GM23338 (cell line): ENCODE measurements around the gene REM2. TPM values are rescaled to one million over a fixed set of nuclear protein-coding genes. Genes with fewer than 3 reads are reported as not detected.

Experiments
- ATAC-seq: fragments of 200-7000 bp; cut with Tn5 transposase; 3 replicates; pipeline ENCODE4 v1.9.1; 2020
- DNase-seq: peaks from one replicate; pipeline ENCODE4 v3.0.0-alpha.2; 2015; ENCODE audit warnings: low spot score
- H2AFZ ChIP-seq: fragments of 200-600 bp; sonication (generic); 2 replicates; pipeline ENCODE4 v1.8.0; 2016; ENCODE audit warnings: antibody characterized with exemption, mild to moderate bottlenecking, moderate library complexity
- H3F3A ChIP-seq: fragments of 200-600 bp; sonication (generic); replicated peaks from 2 replicates; pipeline ENCODE4 v1.8.0; 2017; ENCODE audit warnings: antibody characterized with exemption, mixed run types, low read depth
- H3K27ac ChIP-seq: fragments of 200-600 bp; sonication (generic); 2 replicates; pipeline ENCODE4 v1.6.1; 2016; ENCODE audit warnings: low read depth
- H3K27me3 ChIP-seq: fragments of 200-600 bp; sonication (generic); 2 replicates; pipeline ENCODE4 v1.8.0; 2016; ENCODE audit warnings: mild to moderate bottlenecking, mixed run types, moderate library complexity; ENCODE audit not compliant: insufficient read depth
- H3K36me3 ChIP-seq: fragments of 200-600 bp; sonication (generic); 2 replicates; pipeline ENCODE4 v1.8.0; 2016; ENCODE audit warnings: mild to moderate bottlenecking; ENCODE audit not compliant: insufficient read depth
- H3K4me1 ChIP-seq: fragments of 200-600 bp; sonication (generic); 2 replicates; pipeline ENCODE4 v1.8.0; 2016; ENCODE audit warnings: mild to moderate bottlenecking, moderate library complexity; ENCODE audit not compliant: insufficient read depth
- H3K4me2 ChIP-seq: fragments of 200-600 bp; sonication (generic); 2 replicates; pipeline ENCODE4 v1.7.1; 2017; ENCODE audit warnings: mixed run types
- H3K4me3 ChIP-seq: fragments of 200-600 bp; sonication (generic); 2 replicates; pipeline ENCODE4 v1.6.1; 2016; ENCODE audit warnings: mixed run types
- H3K79me2 ChIP-seq: fragments of 200-600 bp; sonication (generic); replicated peaks from 2 replicates; pipeline ENCODE4 v1.8.0; 2017; ENCODE audit warnings: mild to moderate bottlenecking; ENCODE audit not compliant: insufficient read depth
- H3K9me2 ChIP-seq: fragments of 200-600 bp; sonication (generic); 2 replicates; pipeline ENCODE4 v1.8.0; 2017; ENCODE audit not compliant: insufficient read depth
- H4K20me1 ChIP-seq: fragments of 200-600 bp; sonication (generic); replicated peaks from 2 replicates; pipeline ENCODE4 v1.8.0; 2017; ENCODE audit warnings: mild to moderate bottlenecking; ENCODE audit not compliant: insufficient read depth
- H3K27ac Mint-ChIP-seq: 2 replicates; pipeline ENCODE4 v1.8.0; 2020; ENCODE audit warnings: inconsistent platforms, mild to moderate bottlenecking, moderate library complexity, mixed read lengths
- H3K27me3 Mint-ChIP-seq: 3 replicates; pipeline ENCODE4 v1.8.0; 2022; ENCODE audit warnings: low read depth, mild to moderate bottlenecking, moderate library complexity, mixed read lengths, inconsistent platforms; ENCODE audit not compliant: insufficient read depth, poor library complexity
- H3K36me3 Mint-ChIP-seq: 3 replicates; pipeline ENCODE4 v1.8.0; 2021; ENCODE audit warnings: low read depth, mild to moderate bottlenecking, inconsistent platforms, moderate library complexity, mixed read lengths
- H3K4me1 Mint-ChIP-seq: 3 replicates; pipeline ENCODE4 v1.8.0; 2020; ENCODE audit warnings: mild to moderate bottlenecking, inconsistent platforms, mixed read lengths
- H3K4me3 Mint-ChIP-seq: 3 replicates; pipeline ENCODE4 v1.8.0; 2021; ENCODE audit warnings: moderate library complexity, mild to moderate bottlenecking, inconsistent platforms, mixed read lengths
- H3K9me3 Mint-ChIP-seq: 3 replicates; pipeline ENCODE4 v1.8.0; 2020; ENCODE audit warnings: moderate library complexity, mild to moderate bottlenecking, inconsistent platforms, mixed read lengths
- CREB1 ChIP-seq: fragments of 250-450 bp; sonication (Bioruptor Pico); IDR thresholded peaks from 2 replicates; pipeline ENCODE4 v1.5.0; 2020; ENCODE audit warnings: low read depth, mild to moderate bottlenecking, moderate library complexity
- CTCF ChIP-seq, 2 experiments: fragments of 200-600 bp in 1 of 2; sonication (generic) in 1 of 2; conservative IDR thresholded peaks; 2 replicates each; pipeline versions ENCODE4 v1.5.1 to v1.6.1; 2016 to 2017; ENCODE audit warnings: antibody characterized with exemption in 2 of 2, low read depth in 2 of 2, mild to moderate bottlenecking in 2 of 2, moderate library complexity in 1 of 2
- EZH2 ChIP-seq: fragments of 200-600 bp; sonication (generic); IDR thresholded peaks from one replicate; pipeline ENCODE4 v1.8.0; 2017; ENCODE audit warnings: antibody characterized with exemption, mild to moderate bottlenecking, low read depth; ENCODE audit not compliant: unreplicated experiment
- EZH2phosphoT487 ChIP-seq: fragments of 200-600 bp; sonication (generic); IDR thresholded peaks from one replicate; pipeline ENCODE4 v1.8.1; 2018; ENCODE audit warnings: antibody characterized with exemption; ENCODE audit not compliant: unreplicated experiment
- NANOG ChIP-seq: IDR thresholded peaks from 2 replicates; pipeline ENCODE4 v1.6.1; 2016; ENCODE audit warnings: antibody characterized with exemption, borderline replicate concordance
- POLR2AphosphoS5 ChIP-seq: IDR thresholded peaks from 2 replicates; pipeline ENCODE4 v1.6.1; 2016; ENCODE audit warnings: antibody characterized with exemption, low read depth
- ZNF331 ChIP-seq: fragments of 250-450 bp; sonication (Bioruptor Pico); IDR thresholded peaks from 2 replicates; pipeline ENCODE4 v1.5.0; 2020; ENCODE audit warnings: low read depth, mild to moderate bottlenecking, moderate library complexity
- polyA plus RNA-seq: library from polyadenylated mRNA; unstranded; fragments of >200 nt; fragmentation: Nextera tagmentation; extraction: Ambion mirVana; gene quantifications from 2 replicates; pipeline ENCODE4 v1.2.1, GENCODE V29; 2016
- total RNA-seq: library from RNA; depleted of rRNA; stranded (reverse); fragments of >200 nt; shearing (Covaris generic); gene quantifications from 2 replicates; pipeline ENCODE4 v1.2.3, GENCODE V29; 2014

The REM2 gene
- total and polyA plus RNA-seq, 2 experiments from 2014 or later, result 0.31 to 2.9 TPM

DNA sequence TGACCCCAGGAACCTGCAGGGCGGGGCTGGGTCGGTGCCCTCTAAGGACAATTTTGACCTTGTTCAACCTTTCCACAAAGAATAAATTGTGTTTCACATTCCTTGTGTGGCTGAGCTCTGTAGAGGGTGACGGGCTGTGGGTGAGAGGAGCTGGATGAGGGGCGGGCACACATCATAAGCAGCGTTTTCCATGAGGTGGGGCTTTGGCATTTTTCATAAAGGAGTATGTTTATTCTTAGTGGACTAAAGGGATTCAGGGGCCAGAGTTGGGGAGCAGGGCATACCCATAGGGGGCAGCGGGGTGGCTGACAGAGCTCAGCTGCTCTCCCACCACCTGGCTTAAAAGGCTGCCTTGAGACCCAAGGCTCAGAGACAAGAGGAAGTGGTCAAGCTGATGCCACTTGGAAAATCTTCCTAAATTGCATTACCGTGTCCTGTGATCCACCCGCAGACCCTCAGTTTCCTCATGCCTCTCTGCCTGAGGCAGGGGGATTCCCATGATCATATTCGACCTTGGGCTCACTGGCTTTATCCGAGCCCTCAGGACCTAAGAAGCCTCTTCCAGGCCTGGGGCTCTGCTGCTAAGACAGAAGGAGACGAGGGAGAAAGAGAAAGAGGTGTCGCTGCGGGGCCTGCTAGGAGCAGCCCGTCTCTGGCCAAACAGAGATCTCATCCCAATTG, 35.2 kb upstream of the REM2 start:
- H3K4me2 ChIP-seq, result peak overlapping the region; percentile 57; the same call in 1 of the 2 replicates
- peaks cover 26% of the 10 kb centered on the region for H3K4me1 Mint-ChIP-seq
- H4K20me1 ChIP-seq, result no peaks in the 10 kb centered on the region
- peak; percentile 52 for DNase-seq
- H3F3A ChIP-seq, result peaks cover 14% of the 10 kb centered on the region
- no peak overlapping the region for H2AFZ ChIP-seq
- peaks cover 34% of the 10 kb centered on the region for H3K36me3 Mint-ChIP-seq
- no peaks in the 10 kb centered on the region for H3K9me3 Mint-ChIP-seq
- ATAC-seq, result peak; percentile 42
- H3K36me3 ChIP-seq, result no peaks in the 10 kb centered on the region
- no peak overlapping the region for H3K4me3 ChIP-seq
- no peak for TF ChIP-seq ZNF331 (CRISPR knock-in tag)
- TF ChIP-seq CREB1 (CRISPR knock-in tag), result no peak
- no peak for TF ChIP-seq EZH2
- peak in 1 of 2 experiments; percentile 26; a peak in 2 of 4 replicates for TF ChIP-seq CTCF (conservative IDR thresholded peaks at IDR 0.05; ENCODE audit: low read depth in 2 of 2)
- peak overlapping the region; percentile 80 for H3K27ac Mint-ChIP-seq
- H3K79me2 ChIP-seq, result no peaks in the 10 kb centered on the region
- H3K27ac ChIP-seq, result peak overlapping the region; percentile 88
- H3K9me2 ChIP-seq, result no peaks in the 10 kb centered on the region
- no peaks in the 10 kb centered on the region for H3K27me3 ChIP-seq
- H3K4me3 Mint-ChIP-seq, result no peak overlapping the region
- H3K27me3 Mint-ChIP-seq, result peaks cover 10% of the 10 kb centered on the region
- peaks cover 22% of the 10 kb centered on the region for H3K4me1 ChIP-seq

DNA sequence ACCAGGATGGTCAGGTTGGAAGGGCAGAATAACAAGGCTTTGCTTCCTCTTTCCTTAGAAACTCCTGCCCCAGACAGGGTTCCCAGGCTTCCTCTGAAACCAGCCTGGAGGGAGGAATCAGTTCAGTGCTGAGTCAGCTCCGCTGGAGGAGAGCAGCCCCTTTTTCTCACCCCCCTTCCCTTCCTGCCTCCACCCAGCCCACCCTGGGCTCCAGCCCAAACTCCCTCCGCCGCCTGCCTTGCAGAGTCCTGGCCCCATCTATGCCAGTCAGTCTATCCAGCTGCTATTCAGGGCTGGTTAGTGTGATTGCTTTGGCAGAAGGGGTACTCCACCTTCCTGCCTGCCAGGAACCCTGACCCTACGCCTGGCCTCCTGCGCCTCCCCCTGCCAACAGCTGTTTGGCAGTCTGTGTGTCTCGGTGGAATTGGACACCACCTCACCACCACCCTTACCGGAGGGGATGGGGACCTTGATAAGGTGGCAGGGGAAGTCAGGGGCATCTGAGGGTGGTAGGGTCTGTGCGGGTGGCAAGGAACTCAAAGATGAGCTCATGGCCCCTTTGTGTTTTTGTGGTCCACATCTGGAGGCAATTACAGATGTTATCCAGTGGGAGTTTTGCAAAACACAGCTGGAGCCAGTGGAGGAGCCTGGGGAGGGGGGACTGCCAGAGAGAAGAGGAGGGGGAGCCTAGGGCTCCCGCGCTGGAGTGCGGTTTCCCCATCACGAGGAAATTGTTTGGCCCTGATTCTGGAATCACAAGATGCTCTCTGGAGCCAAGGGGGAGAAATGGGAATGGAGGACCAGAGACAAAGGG, 34.5 kb upstream of the REM2 start:
- H2AFZ ChIP-seq, result no peak overlapping the region

More for the DNA sequence above, 34.5 kb upstream of the REM2 start:
- Mint-ChIP-seq H3K27me3 (peaks cover 13% of the 10 kb centered on the region), H3K9me3 (no peaks in the 10 kb centered on the region; the same call in 2 of the 3 replicates), H3K4me1 (peaks cover 27% of the 10 kb centered on the region), H3K27ac (peak overlapping the region; percentile 80), H3K4me3 (no peak overlapping the region), H3K36me3 (peaks cover 27% of the 10 kb centered on the region)
- Histone ChIP-seq H3F3A (peaks cover 15% of the 10 kb centered on the region), H3K36me3 (no peaks in the 10 kb centered on the region), H3K4me1 (peaks cover 23% of the 10 kb centered on the region), H4K20me1 (no peaks in the 10 kb centered on the region), H3K4me2 (peak overlapping the region; percentile 57), H3K27ac (peak overlapping the region; percentile 88), H3K27me3 (no peaks in the 10 kb centered on the region), H3K4me3 (no peak overlapping the region), H3K9me2 (no peaks in the 10 kb centered on the region), H3K79me2 (no peaks in the 10 kb centered on the region)
- peak; percentile 48 for DNase-seq
- TF ChIP-seq EZH2phosphoT487 (no peak), CREB1 (CRISPR knock-in tag) (no peak), NANOG (no peak), POLR2AphosphoS5 (no peak), ZNF331 (CRISPR knock-in tag) (no peak)
- peak; percentile 21 for ATAC-seq
